Fibroblast of lung (primary cell): ENCODE results near the gene CRYAA. TPM values are rescaled to one million over a fixed set of nuclear protein-coding genes. Genes with fewer than 3 reads are reported as not detected.

ENCODE experiments used
- DNase-seq, 2 donors: peaks; one replicate each; pipeline versions ENCODE4 v3.0.0 to v3.0.0-alpha.2; 2010; ENCODE audit warnings: low read depth in 2 of 2
- H2AFZ ChIP-seq: 2 replicates; pipeline ENCODE4 v1.5.1; 2012; ENCODE audit warnings: low read length, control low read depth, inconsistent platforms
- H3K27ac ChIP-seq: 2 replicates; pipeline ENCODE4 v1.5.1; 2011; ENCODE audit warnings: low read length, control low read depth; ENCODE audit not compliant: insufficient read depth
- H3K27me3 ChIP-seq: 2 replicates; pipeline ENCODE4 v1.5.1; 2011; ENCODE audit warnings: mild to moderate bottlenecking, low read length; ENCODE audit not compliant: control insufficient read depth, insufficient read depth
- H3K36me3 ChIP-seq: 2 replicates; pipeline ENCODE4 v1.5.1; 2011; ENCODE audit warnings: low read length; ENCODE audit not compliant: control insufficient read depth, insufficient read depth
- H3K4me1 ChIP-seq: 2 replicates; pipeline ENCODE4 v1.5.1; 2011; ENCODE audit warnings: low read length; ENCODE audit not compliant: control insufficient read depth, insufficient read depth; ENCODE audit errors: extremely low read depth
- H3K4me2 ChIP-seq: 2 replicates; pipeline ENCODE4 v1.5.1; 2011; ENCODE audit warnings: low read length, control low read depth; ENCODE audit not compliant: insufficient read depth; ENCODE audit errors: extremely low read depth
- H3K4me3 ChIP-seq, 4 experiments: fragments of 200-600 bp in 1 of 4; sonication (generic) in 1 of 4; replicated peaks in 1 of 4; 2 replicates each; pipeline ENCODE4 v1.5.1; 2011 to 2016; ENCODE audit warnings: low read length in 4 of 4, low read depth in 3 of 4, mild to moderate bottlenecking in 3 of 4, control low read depth in 2 of 4, inconsistent platforms in 1 of 4, mixed read lengths in 1 of 4; ENCODE audit not compliant: insufficient read depth in 1 of 4; ENCODE audit errors: control extremely low read depth in 1 of 4
- H3K79me2 ChIP-seq: 2 replicates; pipeline ENCODE4 v1.5.1; 2012; ENCODE audit warnings: mild to moderate bottlenecking, low read length, inconsistent platforms; ENCODE audit not compliant: control insufficient read depth, insufficient read depth
- H3K9ac ChIP-seq: 2 replicates; pipeline ENCODE4 v1.5.1; 2011; ENCODE audit warnings: mild to moderate bottlenecking, low read length, control low read depth; ENCODE audit not compliant: insufficient read depth
- H3K9me3 ChIP-seq: 2 replicates; pipeline ENCODE4 v1.5.1; 2012; ENCODE audit warnings: low read depth, low read length; ENCODE audit not compliant: control insufficient read depth, insufficient read depth
- H4K20me1 ChIP-seq: 2 replicates; pipeline ENCODE4 v1.5.1; 2011; ENCODE audit warnings: low read length; ENCODE audit not compliant: control insufficient read depth, insufficient read depth; ENCODE audit errors: extremely low read depth
- CTCF ChIP-seq, 2 donors: IDR thresholded peaks in 1 of 2; conservative IDR thresholded peaks in 1 of 2; 1 replicate in 1 of 2; 2 replicates in 1 of 2; pipeline ENCODE4 v1.5.1; 2011 to 2012; ENCODE audit warnings: low read length in 2 of 2, control low read depth in 1 of 2, inconsistent platforms in 1 of 2, low read depth in 1 of 2, mild to moderate bottlenecking in 1 of 2
- EZH2 ChIP-seq: IDR thresholded peaks from 2 replicates; pipeline ENCODE4 v1.5.1; 2012; ENCODE audit warnings: low read length, control low read depth, mild to moderate bottlenecking; ENCODE audit errors: missing control alignments
- polyA plus RNA-seq, 2 donors: library from polyadenylated mRNA; depleted of rRNA in 1 of 2; stranded (reverse) in 1 of 2; unstranded in 1 of 2; fragments of >200 nt; gene quantifications; 2 replicates each; pipeline ENCODE4 v1.2.1, GENCODE V29; 2011 to 2012; ENCODE audit warnings: missing spikeins in 1 of 2
- total RNA-seq: library from RNA; depleted of rRNA; stranded (reverse); fragments of >200 nt; gene quantifications from 2 replicates; pipeline ENCODE4 v1.2.1, GENCODE V29; 2014

The CRYAA gene
- total and polyA plus RNA-seq, 2 donors (not counting 1 experiment from before 2014, with no cell fraction given): not detected

GRCh38 chr21:43208561-43209332 is 39.9 kb downstream of the CRYAA start:
- H3K4me1 ChIP-seq: no peaks in the 10 kb centered on the region
- no peaks in the 10 kb centered on the region for H3K9me3 ChIP-seq
- H2AFZ ChIP-seq: no peak overlapping the region
- no peaks in the 10 kb centered on the region for H3K36me3 ChIP-seq
- no peaks in the 10 kb centered on the region for H4K20me1 ChIP-seq
- H3K79me2 ChIP-seq: no peaks in the 10 kb centered on the region
- H3K9ac ChIP-seq: no peak overlapping the region
- no peak overlapping the region for H3K4me2 ChIP-seq
- H3K27me3 ChIP-seq: no peaks in the 10 kb centered on the region
- H3K27ac ChIP-seq: no peak overlapping the region
- no peak for DNase-seq
- TF ChIP-seq EZH2 (no peak), CTCF (conservative IDR thresholded peaks at IDR 0.05 in 1 of 2, IDR thresholded peaks at IDR 0.05 in 1 of 2; ENCODE audit: low read depth in 1 of 2, low read length in 2 of 2) (no peak)
- no peak overlapping the region for H3K4me3 ChIP-seq

DNA sequence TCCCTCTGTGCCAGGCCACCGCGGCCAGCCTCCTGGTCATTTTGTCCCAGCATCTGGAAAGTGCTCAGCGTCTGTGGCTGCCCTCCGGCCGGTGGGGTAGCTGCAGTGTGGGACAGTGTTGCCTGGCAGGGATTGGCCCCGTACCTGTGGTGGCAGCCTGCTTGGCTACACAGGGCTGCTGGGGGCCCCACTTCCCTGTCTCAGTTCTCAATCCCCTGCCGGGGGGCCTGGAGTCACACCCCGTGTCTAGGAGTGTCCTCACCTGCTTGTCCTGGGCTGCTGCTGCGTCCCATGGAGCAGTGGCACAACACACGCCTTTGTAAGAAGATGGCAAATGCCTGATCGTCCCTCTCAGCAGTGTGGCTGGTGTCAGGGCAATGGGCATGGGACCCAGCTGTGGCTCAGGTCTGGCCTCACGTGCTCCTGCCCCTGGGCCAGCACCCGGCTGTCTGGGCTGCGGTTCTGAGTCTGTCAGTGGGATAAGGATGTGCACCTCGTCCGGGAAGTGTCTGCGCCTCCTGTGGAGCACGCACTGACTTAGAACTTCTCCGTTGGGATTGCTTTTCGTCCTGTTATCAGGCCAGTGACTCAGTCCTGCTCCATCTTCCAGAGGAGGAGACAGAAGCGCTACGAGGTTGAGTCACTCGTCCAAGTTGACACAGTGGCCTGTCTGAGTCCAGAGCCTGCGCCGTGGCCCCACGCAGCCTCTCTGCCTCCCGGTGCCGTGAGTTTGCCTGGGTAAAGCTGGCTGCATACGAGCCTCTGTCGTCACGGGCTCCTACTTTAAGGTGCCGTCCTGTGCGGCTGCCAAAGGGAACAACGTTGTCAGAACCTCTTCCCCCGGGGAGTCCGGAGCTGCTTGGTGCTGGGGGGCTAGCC is 41.0 kb downstream of the CRYAA start:
- Histone ChIP-seq H3K4me2 (no peak overlapping the region), H2AFZ (no peak overlapping the region), H3K27ac (no peak overlapping the region), H3K4me3 (no peak overlapping the region), H3K36me3 (no peaks in the 10 kb centered on the region), H3K9me3 (no peaks in the 10 kb centered on the region), H3K4me1 (no peaks in the 10 kb centered on the region), H3K79me2 (no peaks in the 10 kb centered on the region), H3K9ac (no peak overlapping the region), H3K27me3 (no peaks in the 10 kb centered on the region), H4K20me1 (no peaks in the 10 kb centered on the region)
- DNase-seq: peak; percentile 6 to 88
- TF ChIP-seq EZH2: no peak
- no peak for TF ChIP-seq CTCF (conservative IDR thresholded peaks at IDR 0.05 in 1 of 2, IDR thresholded peaks at IDR 0.05 in 1 of 2; ENCODE audit: low read depth in 1 of 2, low read length in 2 of 2)

- no peak overlapping the region for H3K4me2 ChIP-seq
- no peak overlapping the region for H3K27ac ChIP-seq
- H4K20me1 ChIP-seq: no peaks in the 10 kb centered on the region
- no peaks in the 10 kb centered on the region for H3K36me3 ChIP-seq
- no peak overlapping the region for H2AFZ ChIP-seq
- no peaks in the 10 kb centered on the region for H3K27me3 ChIP-seq
- no peak overlapping the region for H3K9ac ChIP-seq
- no peak overlapping the region for H3K4me3 ChIP-seq
- no peaks in the 10 kb centered on the region for H3K9me3 ChIP-seq
- TF ChIP-seq CTCF (conservative IDR thresholded peaks at IDR 0.05 in 1 of 2, IDR thresholded peaks at IDR 0.05 in 1 of 2; ENCODE audit: low read depth in 1 of 2, low read length in 2 of 2) (no peak), EZH2 (no peak)
- H3K4me1 ChIP-seq: no peaks in the 10 kb centered on the region
- H3K79me2 ChIP-seq: no peaks in the 10 kb centered on the region
- DNase-seq: no peak
These were observed 41.8 kb downstream of the CRYAA start for GRCh38 chr21:43210454-43211071.
